Heart right ventricle (tissue), 16 donors: ENCODE measurements around the gene WHRN. TPM values are rescaled to one million over a fixed set of nuclear protein-coding genes. Genes with fewer than 3 reads are reported as not detected.

ENCODE experiments used
- ATAC-seq, 8 donors: fragments of 200-7000 bp; cut with Tn5 transposase; one replicate each; pipeline ENCODE4 v1.9.1; 2020; ENCODE audit warnings: mild to moderate bottlenecking in 8 of 8, moderate library complexity in 8 of 8, moderate number of reproducible peaks in 1 of 8
- DNase-seq, 2 donors: peaks; one replicate each; pipeline ENCODE4 v3.0.0-alpha.2; 2020
- H3K27ac ChIP-seq, 10 donors: fragments of 200-600 bp; sonication (generic) in 2 of 10; one replicate each; pipeline versions ENCODE4 v1.5.0 to v1.8.0; 2020 to 2022; ENCODE audit warnings: mild to moderate bottlenecking in 3 of 10
- H3K27me3 ChIP-seq, 7 donors: fragments of 200-600 bp; one replicate each; pipeline ENCODE4 v1.8.0; 2021 to 2022; ENCODE audit warnings: mild to moderate bottlenecking in 2 of 7
- H3K36me3 ChIP-seq, 9 donors: fragments of 200-600 bp; sonication (generic) in 1 of 9; one replicate each; pipeline versions ENCODE4 v1.5.0 to v1.8.0; 2020 to 2022; ENCODE audit warnings: mild to moderate bottlenecking in 2 of 9
- H3K4me1 ChIP-seq, 9 donors: fragments of 200-600 bp; sonication (generic) in 1 of 9; one replicate each; pipeline versions ENCODE4 v1.5.0 to v1.8.0; 2020 to 2022; ENCODE audit warnings: mild to moderate bottlenecking in 4 of 9
- H3K4me3 ChIP-seq, 10 donors: fragments of 200-600 bp; sonication (generic) in 2 of 10; one replicate each; pipeline versions ENCODE4 v1.5.0 to v1.8.0; 2020 to 2022; ENCODE audit warnings: mild to moderate bottlenecking in 7 of 10, moderate library complexity in 2 of 10
- H3K9me3 ChIP-seq, 11 donors: fragments of 200-600 bp in 10 of 11; sonication (generic) in 2 of 11; one replicate each; pipeline versions ENCODE4 v1.5.0 to v1.8.0; 2013 to 2022; ENCODE audit warnings: mild to moderate bottlenecking in 2 of 11, control low read depth in 1 of 11, moderate library complexity in 1 of 11
- CTCF ChIP-seq, 9 donors: fragments of 200-600 bp; sonication (generic) in 2 of 9; IDR thresholded peaks; one replicate each; pipeline versions ENCODE4 v1.5.0 to v1.8.0; 2021 to 2022; ENCODE audit warnings: antibody characterized with exemption in 9 of 9, mild to moderate bottlenecking in 5 of 9, moderate library complexity in 1 of 9
- WGBS, 2 donors: extraction: QIAGEN DNeasy Blood & Tissue Kit; methylation state at CpG; one replicate each; pipeline ENCODE4 v1.1.7; 2013; ENCODE audit warnings: inconsistent platforms in 1 of 2; 5-methylcytosine and 5-hydroxymethylcytosine counted together
- intact Hi-C, 10 donors: fragments of 100-400 bp; cut with DNase I; formaldehyde crosslinking; loops; one replicate each; pipeline versions ENCODE4 v1.11.1 to v1.14.2; 2022
- polyA plus RNA-seq, 2 donors: library from polyadenylated mRNA; stranded (reverse); fragments of 200-250 nt; gene quantifications; one replicate each; pipeline ENCODE4 v1.2.3, GENCODE V29; 2013
- total RNA-seq, 10 donors: library from RNA; stranded (reverse); fragmentation: NEBNext Ultra II Directional in 3 of 10; extraction: Animal tissue kit (Norgen Biotek cat#: 25700) in 3 of 10; gene quantifications; one replicate each; pipeline versions ENCODE4 v1.2.1 to v1.2.4, GENCODE V29; 2021 to 2023
- donor health status: Arrhythmogenic right ventricular cardiomyopathy.
- donor health status: ischemic (EF 13 %, LVEDD 7.1; RV severe dilation, severe dysfunction).
- donor health status: healthy with polysubstance abuse.
- donor health status: DM: no; HTN: yes; CAD: no.
- donor health status: DM: no; HTN: no; CAD: no.
- donor health status: ischemic (EF 25% LVEDD 6.9; RV normal size, moderate dysfunction).
- donor health status: ischemic (EF 25% LVEDD 5.7; RV mildly dilated, moderate dysfunction).
- donor health status: healthy.
- donor health status: DM: yes; HTN: yes; CAD: no.
- donor health status: Ischemic cardiomyopathy.
- donor health status: ischemic (EF 35%, LVEDD 5.7; RV mildly dilated, moderate dysfunction).
- donor health status: nonischemic (EF 11% LVEDD 7.7; RV severe dilation, severe dysfunction).
- donor health status: DM: yes; HTN: yes; CAD: no.
- donor health status: PGD.
- donor health status: ischemic (EF 29% LVEDD 5.4; RV normal size, mild dysfunction).
- donor health status: nonischemic (EF 23%, LVEDD 6.1; RV moderate dilation, normal function).

The WHRN gene
- total and polyA plus RNA-seq, 12 donors, result 0.13 to 1.3 (median 0.58) TPM; not detected in 1

- TF ChIP-seq CTCF (IDR thresholded peaks at IDR 0.05), result peak; percentile 47 to 93 (median 85)
- peak; percentile 52 to 84 for DNase-seq
- no peaks in the 10 kb centered on the region for H3K36me3 ChIP-seq
- H3K27ac ChIP-seq, result no peak overlapping the region
- H3K4me3 ChIP-seq, result no peak overlapping the region
- peak; percentile 87 to 95 (median 91) for ATAC-seq
- no peaks in the 10 kb centered on the region for H3K9me3 ChIP-seq
- WGBS, 2 donors, result 22 to 29% methylated on average over 15 of the region's 15 CpGs
- H3K27me3 ChIP-seq, result peaks cover 0 to 3% (median 0%) of the 10 kb centered on the region in 7 donors
- H3K4me1 ChIP-seq, result peaks cover 0 to 6% (median 0%) of the 10 kb centered on the region in 9 donors
- intact Hi-C loops, result loop anchor here (1.0 to 10.0 kb wide), 14 partner anchors 179 to 1119 kb away; partner anchors contain the start of genes TEX53 (in 2 of the 10) and ATP6V1G1 (in 1 of the 10)
These were observed 99.8 kb downstream of the WHRN start for GRCh38 chr9:114405294-114406034.

GRCh38 chr9:114404531-114404930 is 100.7 kb downstream of the WHRN start:
- Histone ChIP-seq H3K27me3 (peaks cover 0 to 3% (median 0%) of the 10 kb centered on the region in 7 donors), H3K36me3 (no peaks in the 10 kb centered on the region), H3K4me1 (peaks cover 0 to 6% (median 0%) of the 10 kb centered on the region in 9 donors), H3K9me3 (no peaks in the 10 kb centered on the region), H3K27ac (no peak overlapping the region), H3K4me3 (no peak overlapping the region)
- ATAC-seq (no peak), DNase-seq (no peak)
- no peak for TF ChIP-seq CTCF (IDR thresholded peaks at IDR 0.05)
- WGBS, 2 donors, result 91 to 94% methylated on average over 2 of the region's 2 CpGs
- intact Hi-C loops, result loop anchor here (2.0 to 10.0 kb wide), 10 partner anchors 180 to 1120 kb away; partner anchors contain the start of genes TEX53 (in 2 of the 10) and ATP6V1G1 (in 1 of the 10)

- 90 to 96% methylated on average over 16 of the region's 16 CpGs for WGBS, 2 donors
- Histone ChIP-seq H3K4me1 (peaks cover 0 to 12% (median 0%) of the 10 kb centered on the region in 9 donors), H3K36me3 (no peaks in the 10 kb centered on the region), H3K27me3 (peaks cover 0 to 3% (median 0%) of the 10 kb centered on the region in 7 donors), H3K27ac (no peak overlapping the region), H3K9me3 (no peaks in the 10 kb centered on the region), H3K4me3 (no peak overlapping the region)
- no peak for DNase-seq
- ATAC-seq, result no peak
- intact Hi-C loops, result loop anchor here (5.0 to 10.0 kb wide), 8 partner anchors 182 to 1122 kb away; partner anchors contain the start of genes TEX53 (in 2 of the 10) and ATP6V1G1 (in 1 of the 10)
- TF ChIP-seq CTCF (IDR thresholded peaks at IDR 0.05), result no peak
These were observed 102.0 kb downstream of the WHRN start for GRCh38 chr9:114403153-114403756.

GRCh38 chr9:114401344-114401743 is 103.9 kb downstream of the WHRN start:
- Histone ChIP-seq H3K36me3 (no peaks in the 10 kb centered on the region), H3K9me3 (no peaks in the 10 kb centered on the region), H3K4me1 (peaks cover 0 to 25% (median 10%) of the 10 kb centered on the region in 9 donors), H3K27ac (no peak overlapping the region), H3K4me3 (no peak overlapping the region), H3K27me3 (peaks cover 0 to 3% (median 0%) of the 10 kb centered on the region in 7 donors)
- intact Hi-C loops, result loop anchor here (5.0 to 10.0 kb wide), 8 partner anchors 183 to 1123 kb away; partner anchors contain the start of genes TEX53 (in 2 of the 10) and ATP6V1G1 (in 1 of the 10)
- whole genome bisulfite sequencing, 2 donors, result 80 to 82% methylated on average over 7 of the region's 7 CpGs
- DNase-seq (no peak), ATAC-seq (no peak)
- TF ChIP-seq CTCF (IDR thresholded peaks at IDR 0.05), result no peak
